Progenitor cell of endocrine pancreas (in vitro differentiated cells): ENCODE results near the gene STAC3. TPM values are rescaled to one million over a fixed set of nuclear protein-coding genes. Genes with fewer than 3 reads are reported as not detected.

ENCODE experiments used
- DNase-seq: peaks from one replicate; pipeline ENCODE4 v3.0.0; 2021; ENCODE audit warnings: low spot score; ENCODE audit not compliant: unreplicated experiment
- H3K27ac Mint-ChIP-seq: 2 replicates; pipeline ENCODE4 v1.8.0; 2021; ENCODE audit warnings: mild to moderate bottlenecking, moderate library complexity, mixed read lengths
- H3K27me3 Mint-ChIP-seq: 2 replicates; pipeline ENCODE4 v1.8.0; 2021; ENCODE audit warnings: mixed read lengths
- H3K36me3 Mint-ChIP-seq: 2 replicates; pipeline ENCODE4 v1.8.0; 2022; ENCODE audit warnings: mixed read lengths; ENCODE audit not compliant: insufficient read depth
- H3K4me1 Mint-ChIP-seq: 2 replicates; pipeline ENCODE4 v1.8.0; 2021; ENCODE audit warnings: low read depth, mixed read lengths
- H3K4me3 Mint-ChIP-seq: 2 replicates; pipeline ENCODE4 v1.8.0; 2021; ENCODE audit warnings: low read depth, mild to moderate bottlenecking, moderate library complexity, mixed read lengths
- H3K9me3 Mint-ChIP-seq: 2 replicates; pipeline ENCODE4 v1.8.0; 2021; ENCODE audit warnings: low read depth, mixed read lengths
- CTCF ChIP-seq: fragments of 200-600 bp; sonication (generic); IDR thresholded peaks from one replicate; pipeline ENCODE4 v1.5.0; 2021; ENCODE audit warnings: antibody characterized with exemption, mild to moderate bottlenecking; ENCODE audit not compliant: unreplicated experiment
- total RNA-seq: library from RNA; stranded (reverse); gene quantifications from 2 replicates; pipeline ENCODE4 v1.2.1, GENCODE V29; 2021

STAC3 gene
- total RNA-seq, 1 donor from 2014 or later = 6.0 TPM

GRCh38 chr12:57230381-57231155 is 20.4 kb downstream of the STAC3 start:
- H3K27ac Mint-ChIP-seq = peak overlapping the region; percentile 99
- H3K27me3 Mint-ChIP-seq = peaks cover 27% of the 10 kb centered on the region
- no peaks in the 10 kb centered on the region for H3K9me3 Mint-ChIP-seq
- H3K4me3 Mint-ChIP-seq = peak overlapping the region; percentile 98
- no peak for DNase-seq
- H3K4me1 Mint-ChIP-seq = peaks cover 33% of the 10 kb centered on the region
- peaks cover 29% of the 10 kb centered on the region for H3K36me3 Mint-ChIP-seq
- no peak for TF ChIP-seq CTCF

- H3K4me3 Mint-ChIP-seq = peak within 1 kb of the TSS; percentile 98
- H3K4me1 Mint-ChIP-seq = peaks cover 35% of the 10 kb centered on the region
- peak; percentile 90 for DNase-seq
- H3K9me3 Mint-ChIP-seq = no peaks in the 10 kb centered on the region
- peaks cover 26% of the 10 kb centered on the region for H3K36me3 Mint-ChIP-seq
- peak within 1 kb of the TSS; percentile 99 for H3K27ac Mint-ChIP-seq
- no peak for TF ChIP-seq CTCF
- peaks cover 30% of the 10 kb centered on the region for H3K27me3 Mint-ChIP-seq
Observed at GRCh38 chr12:57229634-57230380, 21.2 kb downstream of the STAC3 start, which contains the start of gene SHMT2. Gene SHMT2, plus strand, starts transcription at chr12:57229711. Its CDS starts 68 bp downstream, at chr12:57229779.

GRCh38 chr12:57229046-57229633 is 21.8 kb downstream of the STAC3 start:
- Mint-ChIP-seq H3K36me3 (peaks cover 20% of the 10 kb centered on the region), H3K4me1 (peaks cover 35% of the 10 kb centered on the region), H3K4me3 (peak overlapping the region; percentile 98), H3K9me3 (no peaks in the 10 kb centered on the region), H3K27me3 (peaks cover 29% of the 10 kb centered on the region), H3K27ac (peak overlapping the region; percentile 99)
- no peak for DNase-seq
- TF ChIP-seq CTCF = peak; percentile 14

GRCh38 chr12:57227315-57228115 is 23.5 kb downstream of the STAC3 start:
- H3K36me3 Mint-ChIP-seq = peaks cover 11% of the 10 kb centered on the region
- H3K9me3 Mint-ChIP-seq = no peaks in the 10 kb centered on the region
- peak overlapping the region; percentile 64 for H3K4me3 Mint-ChIP-seq
- H3K27me3 Mint-ChIP-seq = peaks cover 42% of the 10 kb centered on the region
- H3K4me1 Mint-ChIP-seq = peaks cover 42% of the 10 kb centered on the region
- no peak for DNase-seq
- H3K27ac Mint-ChIP-seq = no peak overlapping the region
- no peak for TF ChIP-seq CTCF
